HCT116 (cell line): ENCODE data around the gene CCL11. TPM values are rescaled to one million over a fixed set of nuclear protein-coding genes. Genes with fewer than 3 reads are reported as not detected.

Source experiments
- ATAC-seq: fragments of 200-7000 bp; cut with Tn5 transposase; 2 replicates; pipeline ENCODE4 v1.9.1; 2020; ENCODE audit warnings: mild to moderate bottlenecking, moderate library complexity
- BruUV-seq: library from RNA; stranded (reverse); fragments of 400-500 nt; replicated peaks from 2 replicates; lab custom pipeline; 2021; lab: Mats Ljungman, UMichigan
- CTCF ChIA-PET: fragments of 300-600 bp; sonication (Branson Sonifier 250); formaldehyde crosslinking; loops from one replicate; lab custom pipeline; 2021; ENCODE audit warnings: antibody characterized with exemption; lab: Charles Lee
- POLR2A ChIA-PET: fragments of 300-600, 350-600 bp; sonication (Branson Sonifier 250); formaldehyde crosslinking; loops from one replicate; lab custom pipeline; 2021; ENCODE audit warnings: antibody characterized with exemption; lab: Charles Lee
- RAD21 ChIA-PET, 2 experiments: fragments of 300-600 bp; sonication (Branson Sonifier 250); formaldehyde crosslinking; loops; one replicate each; lab custom pipeline; 2023; ENCODE audit warnings: low total read pairs in 2 of 2; ENCODE audit not compliant: uncharacterized antibody in 2 of 2, unreplicated experiment in 2 of 2, low non-redundant PET in 1 of 2; lab: Charles Lee
- DNase-seq: peaks from one replicate; pipeline ENCODE4 v3.0.0-alpha.2; 2010; ENCODE audit warnings: low read depth, low spot score
- H2AFZ ChIP-seq: fragments of 200-600 bp; shearing (Covaris generic), sonication (generic); 2 replicates; pipeline ENCODE4 v1.6.1; 2017; ENCODE audit warnings: low read depth, mixed run types, mixed read lengths, antibody characterized with exemption, low read length; ENCODE audit not compliant: poor library complexity, severe bottlenecking
- H3K27ac ChIP-seq: 2 replicates; pipeline ENCODE4 v1.5.1; 2012; ENCODE audit warnings: low read depth, low read length
- H3K27me3 ChIP-seq: fragments of 200-600 bp; sonication (generic); 2 replicates; pipeline ENCODE4 v1.6.1; 2016; ENCODE audit warnings: mixed run types, low read length, mixed read lengths; ENCODE audit not compliant: insufficient read depth
- H3K36me3 ChIP-seq, 2 experiments: fragments of 200-500 bp in 1 of 2; fragments of 200-600 bp in 1 of 2; sonication (Bioruptor generic) in 1 of 2; sonication (generic) in 1 of 2; 2 replicates each; pipeline versions ENCODE4 v1.5.1 to v1.6.1; 2014 to 2016; ENCODE audit warnings: low read length in 2 of 2, inconsistent platforms in 1 of 2, mixed read lengths in 1 of 2, mixed run types in 1 of 2; ENCODE audit not compliant: insufficient read depth in 2 of 2, control insufficient read depth in 1 of 2
- H3K4me1 ChIP-seq, 2 experiments: fragments of 200-600 bp in 1 of 2; sonication (generic) in 1 of 2; 2 replicates each; pipeline versions ENCODE4 v1.5.1 to v1.6.1; 2012 to 2017; ENCODE audit warnings: low read length in 2 of 2, inconsistent platforms in 1 of 2, mild to moderate bottlenecking in 1 of 2, mixed read lengths in 1 of 2, mixed run types in 1 of 2, moderate library complexity in 1 of 2; ENCODE audit not compliant: insufficient read depth in 2 of 2, control insufficient read depth in 1 of 2
- H3K4me2 ChIP-seq: fragments of 200-600 bp; sonication (generic); 2 replicates; pipeline ENCODE4 v1.6.1; 2017; ENCODE audit warnings: mixed run types, low read length, mixed read lengths
- H3K4me3 ChIP-seq, 2 experiments: fragments of 200-600 bp in 1 of 2; sonication (generic) in 1 of 2; replicated peaks in 1 of 2; 2 replicates each; pipeline ENCODE4 v1.5.1; 2011 to 2016; ENCODE audit warnings: low read length in 2 of 2, control low read depth in 1 of 2, low read depth in 1 of 2, mild to moderate bottlenecking in 1 of 2, mixed read lengths in 1 of 2, mixed run types in 1 of 2
- H3K79me2 ChIP-seq: fragments of 200-600 bp; sonication (generic); 2 replicates; pipeline ENCODE4 v1.6.1; 2017; ENCODE audit warnings: mild to moderate bottlenecking, mixed run types, low read length, moderate library complexity, mixed read lengths; ENCODE audit not compliant: insufficient read depth
- H3K9ac ChIP-seq: fragments of 200-600 bp; sonication (generic); 2 replicates; pipeline ENCODE4 v1.6.1; 2016; ENCODE audit warnings: low read length, mixed read lengths
- H3K9me2 ChIP-seq: fragments of 200-600 bp; sonication (generic), shearing (Covaris generic); 2 replicates; pipeline ENCODE4 v1.6.1; 2017; ENCODE audit warnings: mixed run types, mild to moderate bottlenecking, moderate library complexity; ENCODE audit not compliant: insufficient read depth
- H3K9me3 ChIP-seq, 2 experiments: fragments of 200-500 bp in 1 of 2; fragments of 200-600 bp in 1 of 2; sonication (Bioruptor generic) in 1 of 2; sonication (generic) in 1 of 2; 2 replicates each; pipeline ENCODE4 v1.6.1; 2014 to 2017; ENCODE audit warnings: low read length in 2 of 2, mixed read lengths in 2 of 2, inconsistent platforms in 1 of 2, low read depth in 1 of 2, mild to moderate bottlenecking in 1 of 2, mixed run types in 1 of 2, moderate library complexity in 1 of 2; ENCODE audit not compliant: control insufficient read depth in 1 of 2, insufficient read depth in 1 of 2
- H4K20me1 ChIP-seq: fragments of 200-600 bp; sonication (generic), shearing (Covaris generic); 2 replicates; pipeline ENCODE4 v1.6.1; 2017; ENCODE audit warnings: mixed run types, mild to moderate bottlenecking, moderate library complexity; ENCODE audit not compliant: insufficient read depth
- ATF3 ChIP-seq: IDR thresholded peaks from 2 replicates; pipeline ENCODE4 v1.6.1; 2012
- EGR1 ChIP-seq: IDR thresholded peaks from 2 replicates; pipeline ENCODE4 v1.6.1; 2012; ENCODE audit warnings: low read depth
- EZH2phosphoT487 ChIP-seq: fragments of 200-600 bp; IDR thresholded peaks from 2 replicates; pipeline ENCODE4 v1.6.1; 2018; ENCODE audit warnings: antibody characterized with exemption, borderline replicate concordance
- FOSL1 ChIP-seq: IDR thresholded peaks from 2 replicates; pipeline ENCODE4 v1.6.1; 2012; ENCODE audit warnings: low read depth
- MAX ChIP-seq: IDR thresholded peaks from 2 replicates; pipeline ENCODE4 v1.6.1; 2012
- SIN3A ChIP-seq: IDR thresholded peaks from 2 replicates; pipeline ENCODE4 v1.6.1; 2012; ENCODE audit warnings: low read depth
- YY1 ChIP-seq: IDR thresholded peaks from 2 replicates; pipeline ENCODE4 v1.6.1; 2011; ENCODE audit warnings: low read length, low read depth, moderate library complexity, mild to moderate bottlenecking; ENCODE audit not compliant: insufficient replicate concordance; ENCODE audit errors: extremely low read depth
- ZBTB33 ChIP-seq: IDR thresholded peaks from 2 replicates; pipeline ENCODE4 v1.6.1; 2011; ENCODE audit warnings: mild to moderate bottlenecking, low read length, moderate library complexity; ENCODE audit not compliant: insufficient replicate concordance; ENCODE audit errors: extremely low read depth
- ZFX ChIP-seq: fragments of 450-650 bp; IDR thresholded peaks from 2 replicates; pipeline ENCODE4 v1.6.1; 2017
- intact Hi-C: fragments of 100-400 bp; cut with micrococcal nuclease; formaldehyde crosslinking; loops from 2 replicates; pipeline ENCODE4 v1.10.0; 2022
- total RNA-seq: library from RNA; stranded (reverse); gene quantifications from one replicate; pipeline ENCODE4 v1.2.1, GENCODE V29; 2021; ENCODE audit not compliant: unreplicated experiment

Gene CCL11
- total RNA-seq, 1 experiment from 2014 or later: not detected

- RAD21 ChIA-PET: no interaction called here
- CTCF ChIA-PET: no interaction called here
- Histone ChIP-seq H3K9me3 (no peaks in the 10 kb centered on the region), H3K9ac (no peak overlapping the region), H3K27ac (no peak overlapping the region), H3K36me3 (no peaks in the 10 kb centered on the region), H4K20me1 (no peaks in the 10 kb centered on the region), H3K4me3 (no peak overlapping the region), H3K4me1 (no peaks in the 10 kb centered on the region), H3K4me2 (no peak overlapping the region), H3K79me2 (no peaks in the 10 kb centered on the region), H3K27me3 (no peaks in the 10 kb centered on the region), H3K9me2 (no peaks in the 10 kb centered on the region), H2AFZ (no peak overlapping the region)
- no peak for DNase-seq
- POLR2A ChIA-PET: no interaction called here
- TF ChIP-seq ZFX (no peak), MAX (no peak), ZBTB33 (no peak), SIN3A (no peak), EZH2phosphoT487 (no peak), YY1 (no peak), FOSL1 (no peak), ATF3 (no peak), EGR1 (no peak)
- no TSS peak for BruUV-seq
- ATAC-seq: no peak
- intact Hi-C loops: no loop called here
Measured at GRCh38 chr17:34241062-34241461, 44.5 kb upstream of the CCL11 start.
